GM23338 (cell line): Measurements from ENCODE around the gene KCNK5.

Source experiments
- CREB1 ChIP-seq: fragments of 250-450 bp; sonication (Bioruptor Pico); IDR thresholded peaks from 2 replicates; pipeline ENCODE4 v1.5.0; 2020; ENCODE audit warnings: low read depth, mild to moderate bottlenecking, moderate library complexity
- EZH2 ChIP-seq: fragments of 200-600 bp; sonication (generic); IDR thresholded peaks from one replicate; pipeline ENCODE4 v1.8.0; 2017; ENCODE audit warnings: antibody characterized with exemption, mild to moderate bottlenecking, low read depth; ENCODE audit not compliant: unreplicated experiment
- EZH2phosphoT487 ChIP-seq: fragments of 200-600 bp; sonication (generic); IDR thresholded peaks from one replicate; pipeline ENCODE4 v1.8.1; 2018; ENCODE audit warnings: antibody characterized with exemption; ENCODE audit not compliant: unreplicated experiment
- JUNB ChIP-seq: IDR thresholded peaks from one replicate; pipeline ENCODE4 v1.6.1; 2016; ENCODE audit warnings: antibody characterized with exemption; ENCODE audit not compliant: unreplicated experiment
- POLR2AphosphoS5 ChIP-seq: IDR thresholded peaks from 2 replicates; pipeline ENCODE4 v1.6.1; 2016; ENCODE audit warnings: antibody characterized with exemption, low read depth
- STAT1 ChIP-seq: IDR thresholded peaks from one replicate; pipeline ENCODE4 v1.6.1; 2016; ENCODE audit warnings: antibody characterized with exemption; ENCODE audit not compliant: unreplicated experiment
- TF ChIP-seq, protein P1 (sequence below), 2 experiments: fragments of 200-600 bp in 1 of 2; sonication (generic) in 1 of 2; conservative IDR thresholded peaks; 2 replicates each; pipeline versions ENCODE4 v1.5.1 to v1.6.1; 2016 to 2017; ENCODE audit warnings: antibody characterized with exemption in 2 of 2, low read depth in 2 of 2, mild to moderate bottlenecking in 2 of 2, moderate library complexity in 1 of 2

DNA sequence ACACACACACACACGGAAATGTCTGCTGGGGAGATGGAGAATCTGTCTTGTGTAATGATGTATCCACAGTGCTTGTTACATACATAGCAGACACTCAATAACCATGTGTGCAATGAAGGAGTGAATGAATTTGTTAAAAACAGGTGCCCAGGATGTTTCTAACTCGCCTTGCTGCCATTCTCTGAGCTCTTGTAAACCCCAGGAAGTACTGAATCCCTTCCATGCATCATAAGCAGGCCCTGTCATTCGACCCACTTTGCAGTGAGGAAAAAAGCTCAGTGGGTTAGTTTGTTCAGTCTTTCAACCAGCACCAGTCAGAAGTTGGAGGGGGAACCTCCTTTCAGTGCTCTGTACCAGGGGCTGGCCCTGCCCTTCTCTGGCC, 1.4 kb upstream of the KCNK5 start:
- TF ChIP-seq, protein P1, sequence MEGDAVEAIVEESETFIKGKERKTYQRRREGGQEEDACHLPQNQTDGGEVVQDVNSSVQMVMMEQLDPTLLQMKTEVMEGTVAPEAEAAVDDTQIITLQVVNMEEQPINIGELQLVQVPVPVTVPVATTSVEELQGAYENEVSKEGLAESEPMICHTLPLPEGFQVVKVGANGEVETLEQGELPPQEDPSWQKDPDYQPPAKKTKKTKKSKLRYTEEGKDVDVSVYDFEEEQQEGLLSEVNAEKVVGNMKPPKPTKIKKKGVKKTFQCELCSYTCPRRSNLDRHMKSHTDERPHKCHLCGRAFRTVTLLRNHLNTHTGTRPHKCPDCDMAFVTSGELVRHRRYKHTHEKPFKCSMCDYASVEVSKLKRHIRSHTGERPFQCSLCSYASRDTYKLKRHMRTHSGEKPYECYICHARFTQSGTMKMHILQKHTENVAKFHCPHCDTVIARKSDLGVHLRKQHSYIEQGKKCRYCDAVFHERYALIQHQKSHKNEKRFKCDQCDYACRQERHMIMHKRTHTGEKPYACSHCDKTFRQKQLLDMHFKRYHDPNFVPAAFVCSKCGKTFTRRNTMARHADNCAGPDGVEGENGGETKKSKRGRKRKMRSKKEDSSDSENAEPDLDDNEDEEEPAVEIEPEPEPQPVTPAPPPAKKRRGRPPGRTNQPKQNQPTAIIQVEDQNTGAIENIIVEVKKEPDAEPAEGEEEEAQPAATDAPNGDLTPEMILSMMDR (conservative IDR thresholded peaks at IDR 0.05; ENCODE audit: low read depth in 2 of 2) = no peak
- no peak for TF ChIP-seq EZH2phosphoT487
- no peak for TF ChIP-seq EZH2
- no peak for TF ChIP-seq JUNB
- no peak for TF ChIP-seq STAT1
- TF ChIP-seq POLR2AphosphoS5 = no peak
- no peak for TF ChIP-seq CREB1 (CRISPR knock-in tag)
